NCI-H748 (cell line): ENCODE results near the gene MTMR3.

Experiments
- DNase-seq: peaks from one replicate; lab custom pipeline; 2025; ENCODE audit not compliant: unreplicated experiment; lab: John Stamatoyannopoulos, UW

MTMR3 gene

GRCh38 chr22:30023099-30023660 is 140.2 kb downstream of the MTMR3 start:
- DNase-seq: no peak

DNA sequence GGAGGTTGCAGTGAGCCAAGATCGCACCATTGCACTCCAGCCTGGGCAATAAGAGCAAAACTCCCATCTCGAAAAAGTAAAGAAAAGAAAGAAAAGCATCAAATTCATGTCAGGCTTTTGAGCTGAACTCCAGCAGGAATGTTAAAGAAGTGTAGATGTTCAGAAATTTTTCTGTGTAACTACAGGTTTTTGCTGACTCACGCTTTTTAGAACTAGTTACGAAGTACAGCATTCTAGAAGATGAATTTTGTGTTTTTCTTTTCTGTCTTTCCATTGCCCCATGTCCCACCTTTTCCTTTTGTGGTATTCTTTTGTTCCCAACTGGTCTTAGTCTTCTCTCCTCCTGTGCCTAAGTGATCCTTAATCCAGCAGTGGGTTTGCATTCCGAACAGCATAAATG is 141.3 kb downstream of the MTMR3 start:
- DNase-seq: no peak

GRCh38 chr22:30025221-30025620 is 142.2 kb downstream of the MTMR3 start:
- no peak for DNase-seq

- DNase-seq: no peak
Measured at GRCh38 chr22:30026756-30027155, 143.8 kb downstream of the MTMR3 start.

- DNase-seq: no peak
Measured at GRCh38 chr22:30027169-30027568, 144.2 kb downstream of the MTMR3 start.

- DNase-seq: no peak
Measured at GRCh38 chr22:30027791-30028190, 144.8 kb downstream of the MTMR3 start.

DNA sequence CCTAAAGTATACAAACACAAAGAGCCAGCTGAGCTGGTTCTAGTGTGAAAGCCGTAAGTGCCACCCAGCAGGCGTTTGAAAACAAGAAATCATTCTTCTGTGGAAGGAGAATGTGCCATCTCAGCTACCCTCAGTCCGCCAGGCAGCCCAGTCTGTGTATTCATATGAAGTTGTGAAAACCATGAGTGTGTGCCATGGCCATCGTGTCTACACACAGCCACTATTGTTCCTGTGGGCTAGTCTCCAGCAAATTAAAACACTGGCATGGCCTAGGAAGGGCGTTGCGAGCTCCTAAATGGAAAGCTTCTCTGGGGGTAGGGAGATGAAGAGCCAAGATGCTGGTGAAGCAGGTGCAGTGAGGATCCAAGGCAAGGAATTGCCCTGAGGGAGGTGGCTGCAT is 145.8 kb downstream of the MTMR3 start:
- DNase-seq: no peak

DNA sequence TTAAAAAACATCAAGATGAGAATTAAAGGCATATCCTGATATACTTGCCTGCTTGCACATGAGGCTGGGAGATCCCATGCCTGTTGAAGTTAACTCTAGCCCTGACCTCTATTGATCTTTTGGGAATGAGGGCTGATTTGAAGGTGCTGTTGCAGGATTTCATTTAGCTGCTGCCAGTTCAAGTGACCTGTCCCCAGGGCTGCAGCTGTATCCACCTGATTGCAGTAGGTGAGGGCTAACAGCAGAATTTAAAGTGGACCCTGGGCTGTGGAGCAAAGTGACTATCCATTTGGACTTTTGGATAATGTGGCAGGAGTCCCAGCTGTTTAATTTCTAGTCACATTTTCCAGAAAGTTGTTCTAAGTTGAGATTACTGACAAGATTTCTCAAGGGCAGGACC is 146.5 kb downstream of the MTMR3 start:
- DNase-seq: no peak

GRCh38 chr22:30030329-30030728 is 147.4 kb downstream of the MTMR3 start:
- DNase-seq: no peak

DNA sequence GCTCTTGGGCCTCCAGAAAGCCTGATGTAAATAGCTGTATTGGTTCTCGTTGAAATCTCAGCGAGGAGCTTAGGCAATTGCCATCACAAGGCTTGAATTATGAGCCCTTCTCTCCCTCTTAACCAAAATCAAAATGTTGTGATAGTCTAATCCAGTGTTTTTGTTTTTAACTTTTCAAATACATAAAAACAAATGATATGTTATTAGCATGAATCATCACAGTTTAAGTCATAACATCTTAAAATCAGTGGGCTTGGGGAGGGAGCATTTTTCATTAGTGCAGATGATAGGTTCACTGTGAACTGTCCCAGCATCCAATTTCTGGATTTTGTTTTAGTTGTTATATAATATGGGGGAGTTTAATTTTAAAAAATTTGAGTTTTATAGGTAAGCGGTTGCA is 148.4 kb downstream of the MTMR3 start:
- no peak for DNase-seq

DNA sequence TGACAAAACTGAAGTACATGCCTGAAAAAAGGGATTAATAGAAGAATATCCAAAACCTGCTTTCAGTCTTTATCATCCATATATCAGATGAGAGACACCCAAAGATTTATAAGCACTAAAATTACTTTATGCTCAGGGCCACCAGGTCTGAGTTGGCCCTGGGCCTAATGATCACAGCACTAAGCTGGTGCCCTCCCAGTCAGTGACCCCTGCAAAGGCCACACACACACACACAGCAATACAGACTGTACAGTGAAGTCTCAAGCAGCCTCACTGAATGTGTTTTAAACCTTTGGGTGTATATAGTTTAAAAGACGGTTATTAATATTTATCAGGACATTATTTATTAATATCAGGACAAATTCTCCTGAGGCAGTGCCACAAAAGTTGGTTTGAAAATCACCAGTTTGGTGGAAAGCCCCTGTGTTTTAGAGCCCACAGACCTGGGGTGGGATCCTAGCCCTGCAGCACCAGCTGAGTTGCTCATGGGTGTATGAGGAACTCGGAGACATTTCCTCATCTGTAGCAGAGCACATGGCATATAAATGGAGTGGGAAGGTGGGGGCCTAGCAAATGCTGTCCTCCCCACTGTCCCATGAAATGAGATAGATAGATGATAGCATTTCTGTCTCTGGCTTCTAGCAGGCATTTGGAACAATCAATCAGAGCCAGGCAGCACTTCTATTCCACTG is 148.9 kb downstream of the MTMR3 start:
- no peak for DNase-seq

DNA sequence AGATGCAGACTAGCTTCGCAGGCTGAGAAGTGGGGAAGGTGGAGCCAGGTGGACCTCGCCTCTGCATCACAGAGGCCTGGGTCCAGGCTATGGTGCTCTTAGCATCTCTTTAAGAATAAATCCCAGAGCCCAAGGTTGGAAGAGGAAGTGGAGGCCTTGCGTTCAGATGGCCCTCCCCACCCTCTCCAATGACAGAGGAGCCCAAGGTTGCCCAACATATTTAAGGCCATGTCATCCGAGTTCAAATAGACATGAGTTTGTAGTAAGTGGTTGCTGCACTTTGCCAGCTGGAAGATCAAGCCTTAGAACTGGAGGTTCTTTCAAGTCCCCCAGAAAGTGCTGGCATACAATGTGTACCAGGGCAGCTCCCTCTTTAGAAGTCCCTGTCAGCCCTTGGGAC is 150.2 kb downstream of the MTMR3 start:
- no peak for DNase-seq

- DNase-seq: no peak
Measured at GRCh38 chr22:30033901-30034300, 150.9 kb downstream of the MTMR3 start.

DNA sequence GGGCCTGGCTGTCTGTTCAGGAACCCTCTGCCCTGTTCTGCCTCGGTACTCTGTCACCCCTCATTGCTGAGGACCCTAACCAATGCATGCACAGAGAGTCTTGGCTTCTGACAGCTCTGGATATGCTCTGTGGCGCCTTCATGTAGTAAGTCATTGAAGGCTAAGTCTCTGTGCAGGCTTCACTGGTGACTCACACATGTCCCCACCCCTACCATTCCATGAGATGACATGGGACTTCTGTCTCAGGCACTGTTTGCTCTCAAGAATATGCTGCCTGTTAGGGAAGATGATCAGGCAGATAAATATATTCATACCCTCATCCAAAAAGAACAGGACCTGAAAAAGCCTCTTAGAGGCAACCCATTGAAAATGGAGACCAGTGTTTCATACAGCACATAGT is 153.7 kb downstream of the MTMR3 start:
- DNase-seq: no peak

DNA sequence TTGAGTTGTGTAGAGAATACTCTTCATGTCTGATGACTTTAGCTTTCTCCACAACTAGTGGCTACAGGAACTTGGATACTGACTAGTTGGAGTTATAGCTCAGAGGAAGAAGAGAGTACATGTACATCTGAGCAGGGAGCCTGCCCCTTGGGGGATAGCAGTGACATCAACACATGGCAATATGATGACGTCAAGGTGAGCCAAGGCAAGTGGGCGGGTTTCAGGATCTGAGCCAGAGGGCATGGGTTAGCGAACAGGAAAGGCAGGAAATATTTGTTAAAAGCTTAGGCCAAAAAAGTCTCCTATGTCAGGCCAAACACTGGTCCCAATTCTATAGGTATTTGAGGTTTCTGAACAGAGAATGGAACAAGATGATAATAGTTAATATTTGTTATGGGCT is 155.2 kb downstream of the MTMR3 start:
- DNase-seq: no peak

DNA sequence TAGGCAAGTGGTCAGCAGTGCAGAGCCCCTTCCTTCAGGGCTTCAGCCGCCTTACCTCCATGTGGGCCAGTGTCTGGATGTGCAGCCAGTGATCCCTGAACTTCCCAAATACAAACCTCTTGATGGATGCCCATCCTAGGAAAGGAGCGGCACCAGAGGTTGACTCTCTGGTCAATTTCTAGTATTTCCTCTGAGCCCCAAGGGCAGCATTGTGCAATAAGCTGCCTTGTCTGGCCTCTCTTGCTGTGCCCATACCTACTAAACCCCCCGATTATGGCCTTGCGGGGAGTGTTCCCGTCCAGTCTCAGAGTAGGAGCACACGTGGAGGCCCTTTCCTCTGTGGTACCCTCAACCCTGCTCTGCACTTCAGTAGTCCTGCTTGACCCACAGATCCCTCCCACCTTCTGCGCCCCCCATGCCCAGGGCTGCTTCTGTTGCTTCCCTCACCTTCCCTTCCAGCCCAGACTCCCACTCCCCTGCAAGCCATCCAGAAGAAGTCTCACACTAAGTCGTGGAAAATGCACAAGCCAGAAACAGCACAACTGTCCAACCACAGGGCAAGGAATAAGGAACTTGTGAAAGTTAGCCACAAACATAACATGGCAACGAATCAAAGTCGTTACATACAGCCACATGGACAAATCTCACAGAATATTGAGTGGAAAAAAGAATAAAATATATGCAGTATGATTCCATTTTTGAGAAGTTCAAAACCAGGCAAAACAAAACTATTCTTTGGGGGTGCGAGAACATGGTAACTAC is 157.7 kb downstream of the MTMR3 start:
- DNase-seq: no peak

DNA sequence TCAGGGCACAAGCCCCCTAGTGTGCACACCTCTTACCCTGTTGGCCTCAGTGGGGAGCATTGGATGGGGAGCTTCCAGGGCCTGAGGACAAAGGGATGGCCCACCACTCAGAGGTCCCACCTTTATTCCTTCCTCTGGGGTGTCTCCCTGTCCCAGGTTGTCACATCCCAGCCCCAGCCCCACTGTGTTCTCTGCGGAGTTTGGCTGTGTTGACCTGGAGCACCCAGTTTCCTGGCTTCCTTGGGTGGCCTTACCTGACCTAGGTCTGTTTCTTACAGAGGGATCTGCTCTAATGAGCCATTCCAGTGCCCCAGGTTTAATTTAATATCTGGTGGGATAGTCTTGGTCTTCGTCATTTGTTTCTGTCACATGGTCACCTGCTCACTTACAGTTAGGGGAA is 158.5 kb downstream of the MTMR3 start:
- no peak for DNase-seq

DNA sequence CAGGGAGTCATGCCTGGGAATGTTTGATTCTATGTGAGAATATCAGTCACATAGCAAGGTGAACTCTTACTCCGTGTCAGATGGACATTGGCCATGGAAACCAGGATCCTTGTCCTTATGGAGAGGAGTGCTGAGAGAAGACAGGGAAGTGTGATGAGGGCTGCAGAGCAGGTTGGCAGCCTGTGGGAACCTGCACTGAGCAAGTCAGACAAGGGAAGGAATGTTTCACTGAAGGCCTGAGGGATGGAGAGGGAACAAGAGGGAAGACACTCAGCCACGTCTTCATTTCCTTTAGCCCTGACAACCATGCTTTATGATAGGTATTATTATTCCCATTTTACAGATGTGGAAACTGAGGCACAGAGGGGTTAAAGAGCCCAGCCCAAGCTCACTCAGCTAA is 158.9 kb downstream of the MTMR3 start:
- no peak for DNase-seq

DNA sequence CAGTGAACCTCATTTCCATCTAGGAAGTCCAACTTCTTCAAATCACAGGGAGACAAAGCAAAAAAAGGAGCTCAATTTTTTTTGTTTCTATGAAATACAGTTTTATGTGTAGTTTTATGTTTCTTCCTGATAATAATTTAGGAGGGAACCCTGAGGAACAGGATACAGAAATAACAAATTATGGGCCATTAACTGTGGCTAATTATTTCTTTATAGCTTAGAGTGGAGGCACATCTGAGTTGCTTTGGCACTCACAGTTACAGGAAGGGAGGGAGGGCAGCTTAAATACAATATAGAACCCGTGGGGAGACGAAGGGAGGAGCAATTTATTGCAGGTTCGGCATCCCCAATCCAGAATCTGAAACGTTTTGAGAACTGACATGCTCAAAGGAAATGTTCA is 160.2 kb downstream of the MTMR3 start:
- DNase-seq: peak; percentile 11

GRCh38 chr22:30044369-30044768 is 161.4 kb downstream of the MTMR3 start:
- no peak for DNase-seq

DNA sequence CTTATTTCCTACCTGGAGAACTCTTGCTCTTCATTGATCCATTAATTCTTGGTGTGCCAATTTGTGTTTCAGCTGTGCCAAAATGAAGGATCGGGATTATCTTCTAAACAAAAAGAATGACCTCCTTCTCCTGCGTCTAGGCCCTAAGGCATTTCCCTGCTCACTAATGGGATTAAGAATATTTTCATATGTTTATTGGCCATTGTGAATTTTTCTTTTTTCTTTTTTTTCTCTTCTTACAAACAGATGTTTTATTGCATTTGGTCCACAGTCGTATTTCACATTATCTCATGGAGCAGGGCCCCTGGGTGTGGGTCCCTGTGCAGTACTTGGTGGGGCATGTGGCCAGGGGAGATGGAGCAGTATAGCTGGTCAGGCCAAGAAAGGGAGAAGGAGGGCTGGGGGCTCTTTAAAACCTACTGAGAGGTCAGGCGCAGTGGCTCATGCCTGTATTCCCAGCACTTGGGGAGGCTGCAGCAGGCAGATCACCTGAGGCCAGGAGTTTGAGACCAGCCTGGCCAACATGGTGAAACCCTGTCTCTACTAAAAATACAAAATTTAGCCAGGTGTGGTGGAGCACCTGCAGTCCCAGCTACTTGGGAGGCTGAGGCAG is 162.0 kb downstream of the MTMR3 start:
- DNase-seq: no peak

DNA sequence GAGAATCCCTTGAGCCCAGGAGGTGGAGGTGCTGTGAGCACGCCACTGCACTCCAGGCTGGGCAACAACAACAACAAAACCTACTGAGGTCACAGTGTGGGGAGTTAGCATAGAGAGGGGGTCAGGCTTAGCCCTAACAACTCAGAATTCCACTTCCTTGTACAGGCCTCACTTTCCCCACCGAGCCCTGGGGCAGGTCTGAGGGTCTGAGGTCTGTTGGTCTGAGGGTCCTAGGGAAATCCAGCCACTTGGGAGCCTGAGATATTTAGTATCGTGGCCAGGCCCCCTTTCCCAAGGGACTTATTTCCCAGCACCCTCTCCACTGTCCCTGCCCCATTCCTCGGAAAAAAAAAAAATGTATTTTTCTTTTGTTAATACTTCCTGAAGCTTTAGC is 162.5 kb downstream of the MTMR3 start:
- DNase-seq: no peak
